ENCODE data around the gene KTN1.

KTN1 gene

GRCh38 chr14:55641954-55642353 is 61.9 kb downstream of the KTN1 start:
- H3K27me3 ChIP-seq (replicated peaks in 2 of 5; ENCODE audit: control insufficient read depth in 4 of 5, insufficient read depth in 5 of 5, low read length in 4 of 5): no peaks in the 10 kb centered on the region
- ChIA-PET CTCF (interaction anchor here (0.7 to 1.3 kb wide), 3 partner anchors 9 to 196 kb away, joined by 3 to 6 read pairs (median 4); no protein-coding TSS in a partner anchor), POLR2A (no interaction called here)
- no peak overlapping the region for H3K27ac ChIP-seq (ENCODE audit: insufficient read depth in 1 of 2, low read depth in 1 of 2, low read length in 2 of 2, poor library complexity in 1 of 2, severe bottlenecking in 2 of 2)
- no peak for DNase-seq
- no peak overlapping the region for H3K4me3 ChIP-seq (ENCODE audit: control insufficient read depth in 1 of 7, extremely low read depth in 1 of 7, insufficient read depth in 4 of 7, low read depth in 2 of 7, low read length in 6 of 7)
- peaks cover under 1 to 41% (median 26%) of the 10 kb centered on the region in 4 experiments for H3K36me3 ChIP-seq (ENCODE audit: control insufficient read depth in 4 of 4, insufficient read depth in 4 of 4, low read length in 3 of 4)
- H3K9me3 ChIP-seq (ENCODE audit: control extremely low read depth in 1 of 5, control insufficient read depth in 4 of 5, insufficient read depth in 2 of 5, low read depth in 1 of 5, low read length in 4 of 5): no peaks in the 10 kb centered on the region
- no peaks in the 10 kb centered on the region for H3K4me1 ChIP-seq (ENCODE audit: control extremely low read depth in 1 of 4, control insufficient read depth in 4 of 4, insufficient read depth in 4 of 4, low read length in 3 of 4)

- CTCF ChIA-PET: no interaction called here
- 92% methylated on average over 1 of the region's 1 CpG for WGBS (ENCODE audit: insufficient coverage)
- Histone ChIP-seq H3K4me1 (ENCODE audit: control extremely low read depth in 1 of 4, control insufficient read depth in 4 of 4, insufficient read depth in 4 of 4, low read length in 3 of 4) (no peaks in the 10 kb centered on the region), H3K27me3 (replicated peaks in 2 of 5; ENCODE audit: control insufficient read depth in 4 of 5, insufficient read depth in 5 of 5, low read length in 4 of 5) (no peaks in the 10 kb centered on the region), H3K36me3 (ENCODE audit: control insufficient read depth in 4 of 4, insufficient read depth in 4 of 4, low read length in 3 of 4) (peaks cover 4 to 42% (median 25%) of the 10 kb centered on the region in 4 experiments), H3K4me3 (ENCODE audit: control insufficient read depth in 1 of 7, extremely low read depth in 1 of 7, insufficient read depth in 4 of 7, low read depth in 2 of 7, low read length in 6 of 7) (no peak overlapping the region), H3K9me3 (ENCODE audit: control extremely low read depth in 1 of 5, control insufficient read depth in 4 of 5, insufficient read depth in 2 of 5, low read depth in 1 of 5, low read length in 4 of 5) (no peaks in the 10 kb centered on the region), H3K27ac (ENCODE audit: insufficient read depth in 1 of 2, low read depth in 1 of 2, low read length in 2 of 2, poor library complexity in 1 of 2, severe bottlenecking in 2 of 2) (no peak overlapping the region)
- peak in 2 of 3 donors; percentile 15 to 17 for DNase-seq
- POLR2A ChIA-PET: no interaction called here
Measured at GRCh38 chr14:55645145-55645544, 65.1 kb downstream of the KTN1 start.

GRCh38 chr14:55645845-55646832 is 66.1 kb downstream of the KTN1 start:
- Histone ChIP-seq H3K27me3 (replicated peaks in 2 of 5; ENCODE audit: control insufficient read depth in 4 of 5, insufficient read depth in 5 of 5, low read length in 4 of 5) (no peaks in the 10 kb centered on the region), H3K4me3 (ENCODE audit: control insufficient read depth in 1 of 7, extremely low read depth in 1 of 7, insufficient read depth in 4 of 7, low read depth in 2 of 7, low read length in 6 of 7) (no peak overlapping the region), H3K4me1 (ENCODE audit: control extremely low read depth in 1 of 4, control insufficient read depth in 4 of 4, insufficient read depth in 4 of 4, low read length in 3 of 4) (no peaks in the 10 kb centered on the region), H3K9me3 (ENCODE audit: control extremely low read depth in 1 of 5, control insufficient read depth in 4 of 5, insufficient read depth in 2 of 5, low read depth in 1 of 5, low read length in 4 of 5) (no peaks in the 10 kb centered on the region), H3K36me3 (ENCODE audit: control insufficient read depth in 4 of 4, insufficient read depth in 4 of 4, low read length in 3 of 4) (peaks cover 4 to 42% (median 28%) of the 10 kb centered on the region in 4 experiments), H3K27ac (ENCODE audit: insufficient read depth in 1 of 2, low read depth in 1 of 2, low read length in 2 of 2, poor library complexity in 1 of 2, severe bottlenecking in 2 of 2) (no peak overlapping the region)
- no peak for DNase-seq
- CTCF ChIA-PET: no interaction called here
- WGBS (ENCODE audit: insufficient coverage): no CpG with 5 or more reads among the region's 2 CpGs
- POLR2A ChIA-PET: no interaction called here

GRCh38 chr14:55650992-55651391 is 71.0 kb downstream of the KTN1 start:
- ChIA-PET CTCF (interaction anchor here (1.3 kb wide), 1 partner anchor 10 kb away, joined by 4 read pairs; no protein-coding TSS in a partner anchor), POLR2A (no interaction called here)
- no peaks in the 10 kb centered on the region for H3K9me3 ChIP-seq (ENCODE audit: control extremely low read depth in 1 of 5, control insufficient read depth in 4 of 5, insufficient read depth in 2 of 5, low read depth in 1 of 5, low read length in 4 of 5)
- peaks cover 13 to 66% (median 34%) of the 10 kb centered on the region in 4 experiments for H3K36me3 ChIP-seq (ENCODE audit: control insufficient read depth in 4 of 4, insufficient read depth in 4 of 4, low read length in 3 of 4)
- no peak for DNase-seq
- WGBS (ENCODE audit: insufficient coverage): no CpG with 5 or more reads among the region's 1 CpG
- H3K4me1 ChIP-seq (ENCODE audit: control extremely low read depth in 1 of 4, control insufficient read depth in 4 of 4, insufficient read depth in 4 of 4, low read length in 3 of 4): no peaks in the 10 kb centered on the region
- H3K27me3 ChIP-seq (replicated peaks in 2 of 5; ENCODE audit: control insufficient read depth in 4 of 5, insufficient read depth in 5 of 5, low read length in 4 of 5): no peaks in the 10 kb centered on the region
- no peak overlapping the region for H3K4me3 ChIP-seq (ENCODE audit: control insufficient read depth in 1 of 7, extremely low read depth in 1 of 7, insufficient read depth in 4 of 7, low read depth in 2 of 7, low read length in 6 of 7)
- H3K27ac ChIP-seq (ENCODE audit: insufficient read depth in 1 of 2, low read depth in 1 of 2, low read length in 2 of 2, poor library complexity in 1 of 2, severe bottlenecking in 2 of 2): no peak overlapping the region

GRCh38 chr14:55654243-55654642 is 74.2 kb downstream of the KTN1 start:
- Histone ChIP-seq H3K4me3 (ENCODE audit: control insufficient read depth in 1 of 7, extremely low read depth in 1 of 7, insufficient read depth in 4 of 7, low read depth in 2 of 7, low read length in 6 of 7) (no peak overlapping the region), H3K36me3 (ENCODE audit: control insufficient read depth in 4 of 4, insufficient read depth in 4 of 4, low read length in 3 of 4) (peaks cover 10 to 67% (median 35%) of the 10 kb centered on the region in 4 experiments), H3K27ac (ENCODE audit: insufficient read depth in 1 of 2, low read depth in 1 of 2, low read length in 2 of 2, poor library complexity in 1 of 2, severe bottlenecking in 2 of 2) (no peak overlapping the region), H3K27me3 (replicated peaks in 2 of 5; ENCODE audit: control insufficient read depth in 4 of 5, insufficient read depth in 5 of 5, low read length in 4 of 5) (no peaks in the 10 kb centered on the region), H3K4me1 (ENCODE audit: control extremely low read depth in 1 of 4, control insufficient read depth in 4 of 4, insufficient read depth in 4 of 4, low read length in 3 of 4) (no peaks in the 10 kb centered on the region), H3K9me3 (ENCODE audit: control extremely low read depth in 1 of 5, control insufficient read depth in 4 of 5, insufficient read depth in 2 of 5, low read depth in 1 of 5, low read length in 4 of 5) (no peaks in the 10 kb centered on the region)
- no peak for DNase-seq
- POLR2A ChIA-PET: no interaction called here
- CTCF ChIA-PET: no interaction called here
- no CpG with 5 or more reads among the region's 2 CpGs for WGBS (ENCODE audit: insufficient coverage)

GRCh38 chr14:55661029-55661428 is 81.0 kb downstream of the KTN1 start:
- Histone ChIP-seq H3K27ac (ENCODE audit: insufficient read depth in 1 of 2, low read depth in 1 of 2, low read length in 2 of 2, poor library complexity in 1 of 2, severe bottlenecking in 2 of 2) (no peak overlapping the region), H3K4me1 (ENCODE audit: control extremely low read depth in 1 of 4, control insufficient read depth in 4 of 4, insufficient read depth in 4 of 4, low read length in 3 of 4) (no peaks in the 10 kb centered on the region), H3K4me3 (ENCODE audit: control insufficient read depth in 1 of 7, extremely low read depth in 1 of 7, insufficient read depth in 4 of 7, low read depth in 2 of 7, low read length in 6 of 7) (no peak overlapping the region), H3K36me3 (ENCODE audit: control insufficient read depth in 4 of 4, insufficient read depth in 4 of 4, low read length in 3 of 4) (peaks cover 6 to 46% (median 22%) of the 10 kb centered on the region in 4 experiments), H3K27me3 (replicated peaks in 2 of 5; ENCODE audit: control insufficient read depth in 4 of 5, insufficient read depth in 5 of 5, low read length in 4 of 5) (no peaks in the 10 kb centered on the region), H3K9me3 (ENCODE audit: control extremely low read depth in 1 of 5, control insufficient read depth in 4 of 5, insufficient read depth in 2 of 5, low read depth in 1 of 5, low read length in 4 of 5) (no peaks in the 10 kb centered on the region)
- ChIA-PET CTCF (interaction anchor here (1.2 to 1.6 kb wide), 2 partner anchors 10 to 223 kb away, joined by 4 read pairs; no protein-coding TSS in a partner anchor), POLR2A (no interaction called here)
- no peak for DNase-seq

- CTCF ChIA-PET: interaction anchor here (1.5 kb wide), 1 partner anchor 13 kb away, joined by 4 read pairs; no protein-coding TSS in a partner anchor
- no peaks in the 10 kb centered on the region for H3K9me3 ChIP-seq (ENCODE audit: control extremely low read depth in 1 of 5, control insufficient read depth in 4 of 5, insufficient read depth in 2 of 5, low read depth in 1 of 5, low read length in 4 of 5)
- H3K27me3 ChIP-seq (replicated peaks in 2 of 5; ENCODE audit: control insufficient read depth in 4 of 5, insufficient read depth in 5 of 5, low read length in 4 of 5): no peaks in the 10 kb centered on the region
- no peak for DNase-seq
- WGBS (ENCODE audit: insufficient coverage): 100% methylated on average over 5 of the region's 5 CpGs
- no peak overlapping the region for H3K27ac ChIP-seq (ENCODE audit: insufficient read depth in 1 of 2, low read depth in 1 of 2, low read length in 2 of 2, poor library complexity in 1 of 2, severe bottlenecking in 2 of 2)
- H3K36me3 ChIP-seq (ENCODE audit: control insufficient read depth in 4 of 4, insufficient read depth in 4 of 4, low read length in 3 of 4): peaks cover 3 to 36% (median 22%) of the 10 kb centered on the region in 4 experiments
- H3K4me3 ChIP-seq (ENCODE audit: control insufficient read depth in 1 of 7, extremely low read depth in 1 of 7, insufficient read depth in 4 of 7, low read depth in 2 of 7, low read length in 6 of 7): no peak overlapping the region
- POLR2A ChIA-PET: no interaction called here
- H3K4me1 ChIP-seq (ENCODE audit: control extremely low read depth in 1 of 4, control insufficient read depth in 4 of 4, insufficient read depth in 4 of 4, low read length in 3 of 4): no peaks in the 10 kb centered on the region
Measured at GRCh38 chr14:55662752-55663151, 82.7 kb downstream of the KTN1 start.

All from common myeloid progenitor, CD34-positive (primary cell).